WTC11 (cell line): Measurements from ENCODE around the gene EML2. TPM values are rescaled to one million over a fixed set of nuclear protein-coding genes. Genes with fewer than 3 reads are reported as not detected.

ENCODE experiments used
- ATAC-seq: fragments of 200-7000 bp; cut with Tn5 transposase; 2 replicates; pipeline ENCODE4 v1.10.0; 2021; ENCODE audit warnings: mild to moderate bottlenecking, moderate library complexity
- CTCF ChIA-PET: fragments of 300-600 bp; sonication (Branson Sonifier 250); formaldehyde crosslinking; loops from one replicate; lab custom pipeline; 2021; ENCODE audit warnings: antibody characterized with exemption; lab: Charles Lee
- POLR2A ChIA-PET: fragments of 350-600 bp; sonication (Branson Sonifier 250); formaldehyde crosslinking; loops from one replicate; lab custom pipeline; 2021; ENCODE audit warnings: antibody characterized with exemption; lab: Charles Lee
- DNase-seq: peaks from one replicate; pipeline ENCODE4 v3.0.0; 2021; ENCODE audit warnings: low spot score
- H3K27ac Mint-ChIP-seq: 2 replicates; pipeline ENCODE4 v1.8.0; 2021; ENCODE audit warnings: mixed read lengths
- H3K27me3 Mint-ChIP-seq: 2 replicates; pipeline ENCODE4 v1.8.0; 2021; ENCODE audit warnings: low read depth, mild to moderate bottlenecking, moderate library complexity, mixed read lengths
- H3K36me3 Mint-ChIP-seq: 2 replicates; pipeline ENCODE4 v1.8.0; 2021; ENCODE audit warnings: mixed read lengths
- H3K4me1 Mint-ChIP-seq: 2 replicates; pipeline ENCODE4 v1.8.0; 2022; ENCODE audit warnings: mixed read lengths
- H3K4me3 Mint-ChIP-seq: 2 replicates; pipeline ENCODE4 v1.8.0; 2021; ENCODE audit warnings: mild to moderate bottlenecking, moderate library complexity, mixed read lengths
- H3K9me3 Mint-ChIP-seq: 2 replicates; pipeline ENCODE4 v1.8.0; 2021; ENCODE audit warnings: mixed read lengths
- CBFB ChIP-seq: sonication (generic); formaldehyde crosslinking; IDR thresholded peaks from 2 replicates; pipeline ENCODE4 v1.8.1; 2022; ENCODE audit warnings: mild to moderate bottlenecking, low read depth, missing genetic modification reagents
- CDX4 ChIP-seq: fragments of 250-450 bp; sonication (Bioruptor Pico); IDR thresholded peaks from 2 replicates; pipeline ENCODE4 v1.9.0; 2021; ENCODE audit warnings: moderate library complexity, mild to moderate bottlenecking, inconsistent platforms, borderline replicate concordance
- CREB1 ChIP-seq: sonication (generic); formaldehyde crosslinking; IDR thresholded peaks from 2 replicates; pipeline ENCODE4 v1.8.0; 2023; ENCODE audit warnings: mild to moderate bottlenecking, missing genetic modification reagents
- E2F4 ChIP-seq: sonication (generic); formaldehyde crosslinking; IDR thresholded peaks from 2 replicates; pipeline ENCODE4 v1.8.1; 2022; ENCODE audit warnings: low read depth, mild to moderate bottlenecking, moderate library complexity, missing genetic modification reagents, borderline replicate concordance
- ESRRA ChIP-seq: sonication (generic); formaldehyde crosslinking; IDR thresholded peaks from 2 replicates; pipeline ENCODE4 v1.8.1; 2022; ENCODE audit warnings: mild to moderate bottlenecking, missing genetic modification reagents, borderline replicate concordance
- FOXJ3 ChIP-seq: sonication (generic); formaldehyde crosslinking; IDR thresholded peaks from 2 replicates; pipeline ENCODE4 v1.9.0; 2021; ENCODE audit warnings: missing genetic modification reagents, mild to moderate bottlenecking, borderline replicate concordance
- GRHL2 ChIP-seq: fragments of 250-450 bp; sonication (Bioruptor Pico); IDR thresholded peaks from 2 replicates; pipeline ENCODE4 v1.8.0; 2022; ENCODE audit warnings: mild to moderate bottlenecking, moderate library complexity; ENCODE audit not compliant: insufficient replicate concordance, severe bottlenecking
- HMGA2 ChIP-seq: fragments of 250-450 bp; sonication (Bioruptor Pico); IDR thresholded peaks from 2 replicates; pipeline ENCODE4 v1.4.0; 2021; ENCODE audit warnings: mild to moderate bottlenecking, moderate library complexity
- IRF1 ChIP-seq: sonication (generic); formaldehyde crosslinking; IDR thresholded peaks from 2 replicates; pipeline ENCODE4 v1.8.0; 2023; ENCODE audit warnings: missing genetic modification reagents
- JAZF1 ChIP-seq: fragments of 250-450 bp; sonication (Bioruptor Pico); IDR thresholded peaks from 2 replicates; pipeline ENCODE4 v1.9.0; 2021; ENCODE audit warnings: moderate library complexity, mild to moderate bottlenecking, inconsistent platforms
- MXD4 ChIP-seq: fragments of 250-450 bp; sonication (Bioruptor Pico); IDR thresholded peaks from 2 replicates; pipeline ENCODE4 v1.8.0; 2021; ENCODE audit warnings: mild to moderate bottlenecking, moderate library complexity, borderline replicate concordance
- MYBL2 ChIP-seq: sonication (generic); formaldehyde crosslinking; IDR thresholded peaks from 2 replicates; pipeline ENCODE4 v1.8.1; 2023; ENCODE audit warnings: mild to moderate bottlenecking, moderate library complexity, missing genetic modification reagents
- NFATC4 ChIP-seq: fragments of 250-450 bp; sonication (Bioruptor Pico); IDR thresholded peaks from 2 replicates; pipeline ENCODE4 v1.9.0; 2021; ENCODE audit warnings: mild to moderate bottlenecking
- PRDM15 ChIP-seq: sonication (generic); formaldehyde crosslinking; IDR thresholded peaks from 2 replicates; pipeline ENCODE4 v1.8.0; 2022; ENCODE audit warnings: missing genetic modification reagents
- SMAD4 ChIP-seq: sonication (generic); formaldehyde crosslinking; IDR thresholded peaks from 2 replicates; pipeline ENCODE4 v1.8.0; 2022; ENCODE audit warnings: mild to moderate bottlenecking, missing genetic modification reagents
- TEAD4 ChIP-seq: sonication (generic); formaldehyde crosslinking; IDR thresholded peaks from 2 replicates; pipeline ENCODE4 v1.8.0; 2022; ENCODE audit warnings: mild to moderate bottlenecking, missing genetic modification reagents
- ZNF416 ChIP-seq: fragments of 250-450 bp; sonication (Bioruptor Pico); IDR thresholded peaks from 2 replicates; pipeline ENCODE4 v1.9.0; 2021; ENCODE audit warnings: mild to moderate bottlenecking, inconsistent platforms
- ZNF423 ChIP-seq: fragments of 250-450 bp; sonication (Bioruptor Pico); IDR thresholded peaks from 2 replicates; pipeline ENCODE4 v2.1.2; 2022; ENCODE audit warnings: mild to moderate bottlenecking, moderate library complexity
- ZNF671 ChIP-seq: fragments of 250-450 bp; sonication (Bioruptor Pico); IDR thresholded peaks from 2 replicates; pipeline ENCODE4 v1.8.0; 2021; ENCODE audit warnings: mild to moderate bottlenecking
- total RNA-seq: library from RNA; stranded (reverse); gene quantifications from 3 replicates; pipeline ENCODE4 v1.2.3, GENCODE V29; 2021
- TF ChIP-seq, protein P1 (sequence below): sonication (generic); formaldehyde crosslinking; IDR thresholded peaks from 2 replicates; pipeline ENCODE4 v1.8.0; 2023; ENCODE audit warnings: mild to moderate bottlenecking, missing genetic modification reagents
- TF ChIP-seq, protein P2 (sequence below): sonication (generic); formaldehyde crosslinking; IDR thresholded peaks from 2 replicates; pipeline ENCODE4 v1.8.0; 2022; ENCODE audit warnings: mild to moderate bottlenecking, missing genetic modification reagents
- TF ChIP-seq, protein P3 (sequence below): sonication (generic); formaldehyde crosslinking; IDR thresholded peaks from 2 replicates; pipeline ENCODE4 v1.8.0; 2022; ENCODE audit warnings: mild to moderate bottlenecking, missing genetic modification reagents

EML2 gene
- total RNA-seq, 1 experiment from 2014 or later = 63.3 TPM

- TF ChIP-seq, protein P1, sequence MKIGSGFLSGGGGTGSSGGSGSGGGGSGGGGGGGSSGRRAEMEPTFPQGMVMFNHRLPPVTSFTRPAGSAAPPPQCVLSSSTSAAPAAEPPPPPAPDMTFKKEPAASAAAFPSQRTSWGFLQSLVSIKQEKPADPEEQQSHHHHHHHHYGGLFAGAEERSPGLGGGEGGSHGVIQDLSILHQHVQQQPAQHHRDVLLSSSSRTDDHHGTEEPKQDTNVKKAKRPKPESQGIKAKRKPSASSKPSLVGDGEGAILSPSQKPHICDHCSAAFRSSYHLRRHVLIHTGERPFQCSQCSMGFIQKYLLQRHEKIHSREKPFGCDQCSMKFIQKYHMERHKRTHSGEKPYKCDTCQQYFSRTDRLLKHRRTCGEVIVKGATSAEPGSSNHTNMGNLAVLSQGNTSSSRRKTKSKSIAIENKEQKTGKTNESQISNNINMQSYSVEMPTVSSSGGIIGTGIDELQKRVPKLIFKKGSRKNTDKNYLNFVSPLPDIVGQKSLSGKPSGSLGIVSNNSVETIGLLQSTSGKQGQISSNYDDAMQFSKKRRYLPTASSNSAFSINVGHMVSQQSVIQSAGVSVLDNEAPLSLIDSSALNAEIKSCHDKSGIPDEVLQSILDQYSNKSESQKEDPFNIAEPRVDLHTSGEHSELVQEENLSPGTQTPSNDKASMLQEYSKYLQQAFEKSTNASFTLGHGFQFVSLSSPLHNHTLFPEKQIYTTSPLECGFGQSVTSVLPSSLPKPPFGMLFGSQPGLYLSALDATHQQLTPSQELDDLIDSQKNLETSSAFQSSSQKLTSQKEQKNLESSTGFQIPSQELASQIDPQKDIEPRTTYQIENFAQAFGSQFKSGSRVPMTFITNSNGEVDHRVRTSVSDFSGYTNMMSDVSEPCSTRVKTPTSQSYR = no peak
- TF ChIP-seq ZNF416 (CRISPR knock-in tag) = no peak
Measured at GRCh38 chr19:45591638-45592005, 47.6 kb downstream of the EML2 start (continued).

GRCh38 chr19:45591004-45591637 is 48.1 kb downstream of the EML2 start:
- CTCF ChIA-PET = interaction anchor here (0.5 to 2.6 kb wide), 31 partner anchors 8 to 407 kb away, joined by 3 to 86 read pairs (median 4); partner anchors contain the start of genes GIPR, QPCTL and SNRPD2
- POLR2A ChIA-PET = interaction anchor here (1.0 to 1.2 kb wide), 3 partner anchors 24 to 51 kb away, joined by 3 to 8 read pairs (median 3); partner anchors contain the start of gene EML2
- ATAC-seq = peak; percentile 95
- Mint-ChIP-seq H3K4me1 (peaks cover 6% of the 10 kb centered on the region), H3K36me3 (no peaks in the 10 kb centered on the region), H3K27ac (no peak overlapping the region), H3K27me3 (peaks cover 60% of the 10 kb centered on the region), H3K4me3 (no peak overlapping the region), H3K9me3 (no peaks in the 10 kb centered on the region)
- DNase-seq = peak; percentile 84
- TF ChIP-seq CBFB (CRISPR knock-in tag) (no peak), MYBL2 (CRISPR knock-in tag) (peak; percentile 74; the same call in 1 of the 2 replicates), MXD4 (no peak), FOXJ3 (CRISPR knock-in tag) (no peak), TEAD4 (CRISPR knock-in tag) (peak; percentile 75; the same call in 1 of the 2 replicates), ZNF671 (CRISPR knock-in tag) (no peak), E2F4 (no peak), PRDM15 (CRISPR knock-in tag) (no peak), CREB1 (CRISPR knock-in tag) (no peak), ESRRA (CRISPR knock-in tag) (peak; percentile 45; the same call in 1 of the 2 replicates), JAZF1 (CRISPR knock-in tag) (no peak), SMAD4 (CRISPR knock-in tag) (0 out of 2 replicates have a peak, but pooled peaks have one; percentile 48), GRHL2 (CRISPR knock-in tag) (no peak), CDX4 (no peak), HMGA2 (CRISPR knock-in tag) (no peak), NFATC4 (CRISPR knock-in tag) (no peak), IRF1 (CRISPR knock-in tag) (peak; percentile 88; the same call in 1 of the 2 replicates), ZNF423 (no peak)
- TF ChIP-seq, protein P2, sequence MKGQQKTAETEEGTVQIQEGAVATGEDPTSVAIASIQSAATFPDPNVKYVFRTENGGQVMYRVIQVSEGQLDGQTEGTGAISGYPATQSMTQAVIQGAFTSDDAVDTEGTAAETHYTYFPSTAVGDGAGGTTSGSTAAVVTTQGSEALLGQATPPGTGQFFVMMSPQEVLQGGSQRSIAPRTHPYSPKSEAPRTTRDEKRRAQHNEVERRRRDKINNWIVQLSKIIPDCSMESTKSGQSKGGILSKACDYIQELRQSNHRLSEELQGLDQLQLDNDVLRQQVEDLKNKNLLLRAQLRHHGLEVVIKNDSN (CRISPR knock-in tag) = peak; percentile 93
- TF ChIP-seq, protein P3, sequence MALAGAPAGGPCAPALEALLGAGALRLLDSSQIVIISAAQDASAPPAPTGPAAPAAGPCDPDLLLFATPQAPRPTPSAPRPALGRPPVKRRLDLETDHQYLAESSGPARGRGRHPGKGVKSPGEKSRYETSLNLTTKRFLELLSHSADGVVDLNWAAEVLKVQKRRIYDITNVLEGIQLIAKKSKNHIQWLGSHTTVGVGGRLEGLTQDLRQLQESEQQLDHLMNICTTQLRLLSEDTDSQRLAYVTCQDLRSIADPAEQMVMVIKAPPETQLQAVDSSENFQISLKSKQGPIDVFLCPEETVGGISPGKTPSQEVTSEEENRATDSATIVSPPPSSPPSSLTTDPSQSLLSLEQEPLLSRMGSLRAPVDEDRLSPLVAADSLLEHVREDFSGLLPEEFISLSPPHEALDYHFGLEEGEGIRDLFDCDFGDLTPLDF (CRISPR knock-in tag) = no peak
